Neuronal stem cell (in vitro differentiated cells): Measurements from ENCODE around the gene TAP1. TPM values are rescaled to one million over a fixed set of nuclear protein-coding genes. Genes with fewer than 3 reads are reported as not detected.
A peak's percentile ranks its signal among the peaks of the same experiment; 100 is the strongest.

Experiments
- DNase-seq: peaks from one replicate; pipeline ENCODE4 v3.0.0-alpha.2; 2013; ENCODE audit warnings: low spot score
- H2AFZ ChIP-seq: one replicate; pipeline ENCODE4 v1.6.1; 2013; ENCODE audit warnings: mild to moderate bottlenecking, low read length, inconsistent platforms
- H2AK5ac ChIP-seq: 2 replicates; pipeline ENCODE4 v1.6.1; 2013; ENCODE audit warnings: low read depth, mild to moderate bottlenecking, inconsistent platforms, low read length, moderate library complexity, mixed read lengths
- H2BK120ac ChIP-seq: 2 replicates; pipeline ENCODE4 v1.6.1; 2013; ENCODE audit warnings: low read depth, mild to moderate bottlenecking, inconsistent platforms, low read length, moderate library complexity, mixed read lengths
- H2BK12ac ChIP-seq: one replicate; pipeline ENCODE4 v1.6.1; 2013; ENCODE audit warnings: low read length, inconsistent platforms
- H2BK15ac ChIP-seq: 2 replicates; pipeline ENCODE4 v1.6.1; 2013; ENCODE audit warnings: mild to moderate bottlenecking, low read length, inconsistent platforms, mixed read lengths
- H2BK5ac ChIP-seq: one replicate; pipeline ENCODE4 v1.6.1; 2013; ENCODE audit warnings: inconsistent platforms, mild to moderate bottlenecking, low read length, moderate library complexity
- H3K14ac ChIP-seq: one replicate; pipeline ENCODE4 v1.6.1; 2013; ENCODE audit warnings: low read length, inconsistent platforms
- H3K18ac ChIP-seq: 2 replicates; pipeline ENCODE4 v1.6.1; 2013; ENCODE audit warnings: low read length, inconsistent platforms
- H3K23ac ChIP-seq: 2 replicates; pipeline ENCODE4 v1.6.1; 2013; ENCODE audit warnings: low read depth, mild to moderate bottlenecking, mixed read lengths, low read length, inconsistent platforms; ENCODE audit not compliant: poor library complexity
- H3K27ac ChIP-seq: replicated peaks from 3 replicates; pipeline ENCODE4 v1.5.1; 2013; ENCODE audit warnings: low read length, inconsistent platforms
- H3K27me3 ChIP-seq, 3 experiments: 2 replicates each; pipeline ENCODE4 v1.6.1; 2013; ENCODE audit warnings: low read length in 3 of 3, mild to moderate bottlenecking in 2 of 3, inconsistent platforms in 1 of 3, low read depth in 1 of 3, mixed read lengths in 1 of 3, moderate library complexity in 1 of 3; ENCODE audit not compliant: control insufficient read depth in 3 of 3, insufficient read depth in 3 of 3
- H3K36me3 ChIP-seq, 2 donors: replicated peaks in 1 of 2; 2 replicates each; pipeline ENCODE4 v1.6.1; 2013; ENCODE audit warnings: low read length in 2 of 2; ENCODE audit not compliant: control insufficient read depth in 2 of 2, insufficient read depth in 2 of 2
- H3K4ac ChIP-seq: 2 replicates; pipeline ENCODE4 v1.6.1; 2013; ENCODE audit warnings: inconsistent platforms, mild to moderate bottlenecking, low read length, moderate library complexity
- H3K4me1 ChIP-seq, 2 donors: 1 replicate in 1 of 2; 2 replicates in 1 of 2; pipeline ENCODE4 v1.6.1; 2013; ENCODE audit warnings: low read length in 2 of 2, low read depth in 1 of 2; ENCODE audit not compliant: control insufficient read depth in 2 of 2, insufficient read depth in 1 of 2
- H3K4me2 ChIP-seq: one replicate; pipeline ENCODE4 v1.6.1; 2013; ENCODE audit warnings: mild to moderate bottlenecking, low read length, inconsistent platforms; ENCODE audit not compliant: insufficient read depth, poor library complexity, severe bottlenecking
- H3K4me3 ChIP-seq, 2 donors: 2 replicates each; pipeline ENCODE4 v1.5.1; 2013; ENCODE audit warnings: low read length in 2 of 2, mild to moderate bottlenecking in 2 of 2, inconsistent platforms in 1 of 2, moderate library complexity in 1 of 2
- H3K79me1 ChIP-seq: one replicate; pipeline ENCODE4 v1.6.1; 2013; ENCODE audit warnings: low read depth, mild to moderate bottlenecking, inconsistent platforms, low read length, moderate library complexity
- H3K9ac ChIP-seq: one replicate; pipeline ENCODE4 v1.6.1; 2013; ENCODE audit warnings: mild to moderate bottlenecking, low read depth, low read length, inconsistent platforms; ENCODE audit not compliant: poor library complexity
- H3K9me3 ChIP-seq, 2 donors: replicated peaks in 1 of 2; 2 replicates each; pipeline versions ENCODE3 to v1.6.1; 2013; ENCODE audit warnings: low read length in 2 of 2, mild to moderate bottlenecking in 2 of 2, inconsistent platforms in 1 of 2, low read depth in 1 of 2, mixed read lengths in 1 of 2, moderate library complexity in 1 of 2; ENCODE audit not compliant: control insufficient read depth in 2 of 2, insufficient read depth in 1 of 2
- H4K8ac ChIP-seq: one replicate; pipeline ENCODE4 v1.6.1; 2013; ENCODE audit warnings: low read depth, mild to moderate bottlenecking, inconsistent platforms, low read length, moderate library complexity
- H4K91ac ChIP-seq: one replicate; pipeline ENCODE4 v1.6.1; 2013; ENCODE audit warnings: low read length, low read depth, mild to moderate bottlenecking, inconsistent platforms; ENCODE audit not compliant: poor library complexity
- WGBS, 2 donors: extraction: QIAGEN DNeasy Blood & Tissue Kit; methylation state at CpG; one replicate each; pipeline ENCODE4 v1.1.7; 2013; ENCODE audit warnings: missing lambda C conversion rate in 2 of 2, mixed read lengths in 1 of 2; ENCODE audit not compliant: insufficient read length in 2 of 2, insufficient replicate concordance in 1 of 2; ENCODE audit errors: extremely low coverage in 2 of 2; 5-methylcytosine and 5-hydroxymethylcytosine counted together
- polyA plus RNA-seq, 2 experiments: library from polyadenylated mRNA; stranded (reverse); fragments of 200-250 nt; gene quantifications; one replicate each; pipeline ENCODE4 v1.2.3, GENCODE V29; 2013

The TAP1 gene, protein sequence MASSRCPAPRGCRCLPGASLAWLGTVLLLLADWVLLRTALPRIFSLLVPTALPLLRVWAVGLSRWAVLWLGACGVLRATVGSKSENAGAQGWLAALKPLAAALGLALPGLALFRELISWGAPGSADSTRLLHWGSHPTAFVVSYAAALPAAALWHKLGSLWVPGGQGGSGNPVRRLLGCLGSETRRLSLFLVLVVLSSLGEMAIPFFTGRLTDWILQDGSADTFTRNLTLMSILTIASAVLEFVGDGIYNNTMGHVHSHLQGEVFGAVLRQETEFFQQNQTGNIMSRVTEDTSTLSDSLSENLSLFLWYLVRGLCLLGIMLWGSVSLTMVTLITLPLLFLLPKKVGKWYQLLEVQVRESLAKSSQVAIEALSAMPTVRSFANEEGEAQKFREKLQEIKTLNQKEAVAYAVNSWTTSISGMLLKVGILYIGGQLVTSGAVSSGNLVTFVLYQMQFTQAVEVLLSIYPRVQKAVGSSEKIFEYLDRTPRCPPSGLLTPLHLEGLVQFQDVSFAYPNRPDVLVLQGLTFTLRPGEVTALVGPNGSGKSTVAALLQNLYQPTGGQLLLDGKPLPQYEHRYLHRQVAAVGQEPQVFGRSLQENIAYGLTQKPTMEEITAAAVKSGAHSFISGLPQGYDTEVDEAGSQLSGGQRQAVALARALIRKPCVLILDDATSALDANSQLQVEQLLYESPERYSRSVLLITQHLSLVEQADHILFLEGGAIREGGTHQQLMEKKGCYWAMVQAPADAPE
- 4.4 TPM for polyA plus RNA-seq (2013, experiment 1 of 2)
- polyA plus RNA-seq (2013, experiment 2 of 2), result 4.3 TPM

DNA sequence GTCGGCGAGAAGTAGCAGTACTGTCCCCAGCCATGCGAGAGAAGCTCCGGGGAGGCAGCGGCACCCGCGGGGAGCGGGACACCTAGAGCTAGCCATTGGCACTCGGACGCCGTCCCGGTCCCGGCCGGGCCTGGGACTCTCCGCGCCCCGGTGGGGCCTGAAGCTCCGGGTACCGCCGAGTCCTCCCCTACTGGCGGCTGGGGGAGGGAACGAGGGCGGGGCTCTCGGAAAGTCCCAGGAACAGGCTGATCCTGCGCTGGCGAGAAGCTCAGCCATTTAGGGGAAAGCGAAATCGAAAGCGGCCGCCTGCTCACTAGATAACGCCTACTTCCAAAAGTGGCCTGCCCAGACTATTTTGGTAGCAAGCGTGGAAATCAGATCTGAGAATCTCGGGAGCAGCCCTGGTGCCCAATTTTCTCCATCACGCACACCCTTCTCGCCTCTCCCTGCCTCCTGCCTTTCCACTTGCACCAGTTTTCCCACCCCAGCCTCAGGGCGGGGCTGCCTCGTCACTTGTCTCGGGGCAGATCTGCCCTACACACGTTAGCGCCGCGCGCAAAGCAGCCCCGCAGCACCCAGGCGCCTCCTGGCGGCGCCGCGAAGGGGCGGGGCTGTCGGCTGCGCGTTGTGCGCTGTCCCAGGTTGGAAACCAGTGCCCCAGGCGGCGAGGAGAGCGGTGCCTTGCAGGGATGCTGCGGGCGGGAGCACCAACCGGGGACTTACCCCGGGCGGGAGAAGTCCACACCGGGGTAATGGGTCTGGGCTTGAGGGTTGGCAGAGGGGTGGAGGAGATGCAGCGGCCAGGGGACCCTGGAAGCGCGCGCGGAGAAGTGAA is at the start of gene TAP1, which contains the start of gene PSMB9:
TAP1 (minus strand) TSS at position 164 of the 835 bp plus-strand sequence; CDS start at position 96, 68 bp downstream.
PSMB9 (plus strand) TSS at position 652 of the 835 bp plus-strand sequence; CDS start at position 690, 38 bp downstream.
- Histone ChIP-seq H3K36me3 (no peaks in the 10 kb centered on the region), H2BK12ac (peak within 1 kb of the TSS; percentile 27), H3K9ac (peak within 1 kb of the TSS; percentile 89), H2AK5ac (no peak within 1 kb of the TSS), H4K91ac (peak within 1 kb of the TSS; percentile 15), H2AFZ (peak within 1 kb of the TSS; percentile 99), H3K4me3 (peak within 1 kb of the TSS; percentile 71 to 86), H2BK120ac (no peak within 1 kb of the TSS), H3K9me3 (no peaks in the 10 kb centered on the region), H3K79me1 (no peaks in the 10 kb centered on the region), H2BK15ac (peak within 1 kb of the TSS; percentile 84), H3K27ac (no peak within 1 kb of the TSS), H3K4me1 (peaks cover 2 to 14% of the 10 kb centered on the region in 2 donors), H3K4me2 (peak within 1 kb of the TSS; percentile 99), H2BK5ac (peak within 1 kb of the TSS; percentile 25), H3K27me3 (peaks cover 6 to 93% (median 42%) of the 10 kb centered on the region in 3 experiments), H3K14ac (no peak within 1 kb of the TSS), H3K23ac (peak within 1 kb of the TSS; percentile 36), H4K8ac (no peak within 1 kb of the TSS), H3K4ac (no peak within 1 kb of the TSS), H3K18ac (peak within 1 kb of the TSS; percentile 88)
- DNase-seq, result peak; percentile 86
- no CpG with 5 or more reads among the region's 68 CpGs for WGBS, 2 donors

DNA sequence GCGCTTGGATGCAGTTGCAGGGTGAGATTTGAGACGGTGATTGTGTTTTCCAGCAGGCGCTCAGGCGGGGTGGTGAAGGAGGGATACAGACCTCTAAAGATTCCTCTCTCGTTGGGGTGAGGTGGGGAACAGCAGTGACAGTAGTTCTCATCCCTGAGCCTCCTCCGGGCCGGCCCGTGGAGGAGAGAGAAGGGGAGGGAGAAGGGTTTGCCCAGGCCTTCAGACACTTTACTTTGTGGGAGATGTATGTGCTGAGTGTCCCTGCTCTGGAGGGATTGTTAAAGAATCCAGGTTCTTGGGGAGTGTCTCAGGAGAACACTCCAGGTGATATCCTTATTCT is 41.5 kb upstream of the TAP1 start:
- peaks cover 5% of the 10 kb centered on the region for H3K79me1 ChIP-seq
- peak overlapping the region; percentile 94 for H2BK15ac ChIP-seq
- H3K4me2 ChIP-seq, result peak overlapping the region; percentile 94
- H2BK5ac ChIP-seq, result peak overlapping the region; percentile 90
- H3K18ac ChIP-seq, result peak overlapping the region; percentile 95
- peak overlapping the region; percentile 82 to 97 for H3K4me3 ChIP-seq
- no peak overlapping the region for H2BK12ac ChIP-seq
- DNase-seq, result no peak
- H3K27me3 ChIP-seq, result no peaks in the 10 kb centered on the region
- H3K23ac ChIP-seq, result peak overlapping the region; percentile 65
- peak overlapping the region; percentile 91 for H3K9ac ChIP-seq
- H4K91ac ChIP-seq, result no peak overlapping the region
- H2AK5ac ChIP-seq, result no peak overlapping the region
- H4K8ac ChIP-seq, result no peak overlapping the region
- H3K14ac ChIP-seq, result peak overlapping the region; percentile 41
- H3K36me3 ChIP-seq, result peaks cover 0 to 23% of the 10 kb centered on the region in 2 donors
- peaks cover 3 to 10% of the 10 kb centered on the region in 2 donors for H3K4me1 ChIP-seq
- H3K4ac ChIP-seq, result no peak overlapping the region
- H2BK120ac ChIP-seq, result no peak overlapping the region
- peak overlapping the region; percentile 96 for H2AFZ ChIP-seq
- no CpG with 5 or more reads among the region's 8 CpGs for WGBS, 2 donors
- peak overlapping the region; percentile 45 for H3K27ac ChIP-seq
- H3K9me3 ChIP-seq, result no peaks in the 10 kb centered on the region

DNA sequence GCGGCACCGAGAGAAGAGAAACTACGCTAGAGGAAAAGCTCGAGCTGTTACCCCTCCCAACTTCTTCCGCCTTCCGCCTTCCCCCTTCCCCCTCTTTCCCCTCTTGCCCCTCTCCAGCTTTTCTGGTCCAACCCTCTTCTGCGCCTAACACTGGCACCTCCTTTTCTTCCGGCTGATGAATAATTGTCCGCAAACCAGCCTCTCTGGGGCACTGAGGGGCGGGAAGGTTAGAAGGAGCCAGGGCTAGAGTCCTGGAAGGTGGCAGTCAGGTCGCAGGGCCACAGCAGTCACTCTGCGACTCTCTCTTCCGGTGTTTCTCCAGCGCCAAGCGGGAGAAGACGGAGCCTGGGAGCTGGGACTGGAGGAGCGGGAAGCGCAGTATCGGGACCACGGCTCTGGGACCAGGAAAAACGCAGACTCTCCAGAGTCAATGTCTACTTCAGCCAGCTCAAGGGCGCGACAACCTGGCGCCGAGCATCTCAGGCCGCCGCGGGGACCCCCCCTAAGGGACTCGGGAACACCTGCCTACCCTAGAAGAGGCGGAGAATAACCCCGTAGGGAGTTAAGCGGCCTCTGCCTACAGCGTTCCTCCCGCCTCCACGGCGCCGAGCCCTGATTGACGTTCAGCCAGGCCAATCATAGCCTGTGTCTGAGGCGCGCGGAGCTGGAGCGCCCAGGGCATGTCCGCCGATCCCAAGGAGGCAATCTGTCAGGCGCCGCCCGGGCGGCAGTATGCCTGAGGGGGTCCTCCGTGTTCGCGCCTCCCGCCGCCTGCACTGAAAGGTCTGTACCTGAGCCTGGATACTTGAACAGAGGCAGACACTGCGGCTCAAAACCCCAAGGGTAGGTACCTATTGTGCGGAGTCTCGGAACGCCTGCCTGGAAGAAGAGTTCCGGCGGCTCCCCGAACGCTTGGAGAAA is 40.8 kb upstream of the TAP1 start:
- Histone ChIP-seq H3K14ac (peak overlapping the region; percentile 51), H3K27me3 (no peaks in the 10 kb centered on the region), H2BK5ac (peak overlapping the region; percentile 90), H3K4ac (no peak overlapping the region), H3K23ac (peak overlapping the region; percentile 90), H3K79me1 (peaks cover 5% of the 10 kb centered on the region), H3K4me1 (peaks cover 3 to 10% of the 10 kb centered on the region in 2 donors), H2BK120ac (no peak overlapping the region), H4K8ac (no peak overlapping the region), H3K9ac (peak overlapping the region; percentile 91), H4K91ac (no peak overlapping the region), H2AK5ac (no peak overlapping the region), H3K4me3 (peak overlapping the region; percentile 82 to 97), H3K36me3 (peaks cover 0 to 23% of the 10 kb centered on the region in 2 donors), H3K27ac (peak overlapping the region; percentile 96), H3K4me2 (peak overlapping the region; percentile 94), H2BK12ac (peak overlapping the region; percentile 54), H3K9me3 (no peaks in the 10 kb centered on the region), H2AFZ (peak overlapping the region; percentile 96), H3K18ac (peak overlapping the region; percentile 98), H2BK15ac (peak overlapping the region; percentile 94)
- no CpG with 5 or more reads among the region's 61 CpGs for WGBS, 2 donors
- DNase-seq, result peak; percentile 97
